Measurements from ENCODE around the gene GDPD5. TPM values are rescaled to one million over a fixed set of nuclear protein-coding genes. Genes with fewer than 3 reads are reported as not detected.

GDPD5 gene
- total RNA-seq, 1 experiment from 2014 or later: 7.8 TPM

- Histone ChIP-seq H2AK5ac (ENCODE audit: insufficient read length, low read length) (no peak overlapping the region), H2BK120ac (ENCODE audit: low read depth, low read length, poor library complexity, severe bottlenecking) (no peak overlapping the region), H3K23me2 (ENCODE audit: insufficient read length, low read depth, low read length, poor library complexity, severe bottlenecking) (peaks cover 6% of the 10 kb centered on the region), H4K20me1 (ENCODE audit: control insufficient read depth, insufficient read depth, insufficient read length) (no peaks in the 10 kb centered on the region), H3K9me3 (ENCODE audit: control insufficient read depth, low read depth, low read length) (peaks cover 10% of the 10 kb centered on the region), H2BK15ac (ENCODE audit: low read depth, low read length) (no peak overlapping the region), H3K4me1 (ENCODE audit: insufficient read depth, low read length) (no peaks in the 10 kb centered on the region), H3K79me2 (ENCODE audit: insufficient read depth, low read length) (no peaks in the 10 kb centered on the region), H3K27me3 (ENCODE audit: insufficient read depth, low read length) (peaks cover 34% of the 10 kb centered on the region), H2BK12ac (ENCODE audit: insufficient read length, low read depth, low read length) (no peak overlapping the region), H3K23ac (ENCODE audit: insufficient read length, low read depth, low read length) (no peak overlapping the region), H3K9ac (ENCODE audit: extremely low read depth, insufficient read length, low read length) (no peak overlapping the region), H4K91ac (ENCODE audit: insufficient read length, low read depth, low read length) (no peak overlapping the region), H3K14ac (ENCODE audit: insufficient read depth, low read length) (no peak overlapping the region), H2BK20ac (ENCODE audit: low read depth, low read length, poor library complexity, severe bottlenecking) (no peak overlapping the region), H3K56ac (ENCODE audit: insufficient read length, low read depth, low read length) (no peak overlapping the region), H3K18ac (ENCODE audit: insufficient read length, low read depth, low read length) (no peak overlapping the region), H3T11ph (ENCODE audit: low read length) (no peak overlapping the region), H3K4ac (ENCODE audit: low read depth, low read length) (no peak overlapping the region), H2BK5ac (ENCODE audit: insufficient read length, low read length) (no peak overlapping the region), H3K4me2 (ENCODE audit: insufficient read depth, insufficient read length, low read length) (no peak overlapping the region), H4K5ac (ENCODE audit: insufficient read length, low read depth, low read length) (no peak overlapping the region), H3K79me1 (ENCODE audit: insufficient read depth, low read depth, low read length, poor library complexity, severe bottlenecking) (no peaks in the 10 kb centered on the region), H4K8ac (replicated peaks; ENCODE audit: insufficient read length, low read depth, low read length) (no peak overlapping the region), H2AFZ (ENCODE audit: low read length) (no peak overlapping the region), H3K27ac (ENCODE audit: insufficient read length, low read depth, low read length) (no peak overlapping the region)
- no peak for DNase-seq
- H3K27ac Mint-ChIP-seq: no peak overlapping the region; a peak in 1 of 7 replicates
- H3K9me3 Mint-ChIP-seq: peaks cover 16 to 24% of the 10 kb centered on the region in 2 experiments
- H3K4me1 Mint-ChIP-seq: peaks cover 19 to 26% of the 10 kb centered on the region in 2 experiments
- TF ChIP-seq CTCF (conservative IDR thresholded peaks at IDR 0.05): no peak
- no peak overlapping the region for H3K4me3 Mint-ChIP-seq
- H3K27me3 Mint-ChIP-seq (ENCODE audit: low read depth): peaks cover 43% of the 10 kb centered on the region
- H3K36me3 Mint-ChIP-seq (ENCODE audit: insufficient read depth in 1 of 3, low read depth in 3 of 3): peaks cover 10 to 21% (median 14%) of the 10 kb centered on the region in 3 experiments
These were observed 98.6 kb downstream of the GDPD5 start for GRCh38 chr11:75427181-75427580.
